ENCODE measurements around the gene CFAP54. TPM values are rescaled to one million over a fixed set of nuclear protein-coding genes. Genes with fewer than 3 reads are reported as not detected.
"Not testable (repeated sequence)": the region's sequence is repeated elsewhere in the genome, so short reads cannot be mapped to it uniquely, and the experiment has no call there.

CFAP54 gene
- total RNA-seq, 1 experiment from 2014 or later: 0.20 TPM

DNA sequence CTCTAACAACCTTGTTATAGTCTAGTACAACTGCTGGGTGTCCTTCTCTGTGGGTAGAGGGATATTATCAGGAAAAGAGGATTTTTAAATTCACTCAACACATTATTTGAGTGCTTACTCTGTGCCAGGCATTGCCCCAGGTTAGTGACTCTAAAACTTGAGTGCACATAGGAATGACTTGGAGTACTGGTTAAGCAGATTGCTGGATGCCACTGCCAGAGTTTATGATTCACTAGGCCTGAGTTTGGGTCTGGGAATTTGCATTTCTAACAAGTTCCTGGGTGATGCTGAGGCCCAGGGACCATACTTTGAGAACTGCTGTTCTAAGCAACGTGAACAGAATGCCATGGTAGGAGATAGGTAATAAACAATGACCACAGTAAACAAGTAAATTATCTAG is 96.6 kb downstream of the CFAP54 start:
- in situ Hi-C loops (cut with HindIII; ENCODE audit: low sequenced_read_pairs): no loop called here
- no peak for DNase-seq (ENCODE audit: low spot score)

DNA sequence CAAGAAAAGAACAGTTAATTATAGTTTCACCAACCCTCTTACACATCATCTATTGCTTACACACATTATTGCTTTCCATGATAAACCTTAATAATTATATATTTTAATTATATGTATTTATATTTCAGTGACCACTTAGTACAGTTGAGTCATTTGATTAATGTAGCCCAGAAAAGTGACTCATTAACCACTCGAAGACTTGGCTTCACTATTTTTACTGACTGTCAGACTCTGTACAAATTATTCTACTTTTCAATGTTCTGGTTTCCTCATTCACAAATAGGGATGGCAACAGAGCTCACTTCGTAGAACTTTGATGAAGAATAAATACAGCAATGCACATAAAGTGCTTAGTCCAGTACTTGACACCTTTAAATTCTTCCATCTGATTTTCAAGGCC is 98.3 kb downstream of the CFAP54 start:
- in situ Hi-C loops (cut with HindIII; ENCODE audit: low sequenced_read_pairs): no loop called here
- no peak for DNase-seq (ENCODE audit: low spot score)

- no peak for DNase-seq (ENCODE audit: low spot score)
- in situ Hi-C loops (cut with HindIII; ENCODE audit: low sequenced_read_pairs): no loop called here
Observed at GRCh38 chr12:96590970-96591369, 101.6 kb downstream of the CFAP54 start.

DNA sequence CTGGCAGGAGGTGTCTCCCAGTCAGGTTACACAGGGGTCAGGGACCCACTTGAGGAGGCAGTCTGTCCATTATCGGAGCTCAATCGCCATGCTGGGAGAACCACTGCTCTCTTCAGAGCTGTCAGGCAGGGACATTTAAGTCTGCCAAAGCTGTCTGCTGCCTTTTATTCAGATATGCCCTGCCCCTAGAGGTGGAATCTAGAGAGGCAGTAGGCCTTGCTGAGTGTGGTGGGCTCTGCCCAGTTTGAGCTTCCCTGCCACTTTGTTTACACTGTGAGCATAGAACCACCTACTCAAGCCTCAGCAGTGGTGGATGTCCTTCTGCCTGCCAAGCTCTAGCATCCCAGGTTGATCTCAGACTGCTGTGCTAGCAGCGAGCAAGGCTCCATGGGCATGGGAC is 115.0 kb downstream of the CFAP54 start:
- in situ Hi-C loops (cut with HindIII; ENCODE audit: low sequenced_read_pairs); DNase-seq (ENCODE audit: low spot score): not testable (repeated sequence)

DNA sequence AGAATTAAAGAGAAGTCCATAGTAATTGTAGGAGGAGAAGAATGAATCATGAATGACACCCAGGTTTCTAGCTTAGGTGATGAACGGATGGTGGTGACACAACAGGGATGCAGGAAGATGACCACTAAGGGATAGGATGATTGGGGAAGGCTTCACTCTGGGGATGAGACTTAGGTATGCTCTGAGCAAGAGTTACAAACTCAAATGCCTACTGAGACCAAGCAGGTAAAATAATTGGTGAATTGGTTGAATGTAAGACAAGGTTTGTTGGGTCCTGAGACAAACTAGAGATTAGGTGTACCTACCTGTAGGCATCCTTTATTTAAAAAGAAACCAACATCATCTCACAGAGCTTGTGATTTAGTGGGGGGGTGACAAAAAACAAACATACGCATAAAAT is 116.3 kb downstream of the CFAP54 start:
- in situ Hi-C loops (cut with HindIII; ENCODE audit: low sequenced_read_pairs): no loop called here

DNA sequence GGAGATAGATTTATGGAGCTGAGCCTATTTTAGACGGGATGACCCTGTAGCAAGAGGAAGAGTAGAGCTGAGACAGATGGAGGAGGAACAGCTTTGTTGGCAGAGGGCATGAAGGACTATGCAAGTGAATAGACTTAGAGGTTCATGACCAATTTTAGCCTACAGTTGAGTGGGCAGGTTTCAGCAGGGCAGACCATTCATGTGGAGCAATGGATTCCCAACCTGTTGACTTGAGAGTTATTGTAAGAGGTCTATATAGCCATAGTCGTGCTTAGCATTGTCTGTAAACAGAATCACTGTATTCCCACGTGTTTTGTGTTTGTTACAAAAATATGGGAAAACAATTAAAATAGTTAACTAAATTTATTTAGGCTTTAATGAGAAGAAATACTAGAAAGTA is 116.8 kb downstream of the CFAP54 start:
- no peak for DNase-seq (ENCODE audit: low spot score)

More for the DNA sequence above, 116.3 kb downstream of the CFAP54 start:
- no peak for DNase-seq (ENCODE audit: low spot score)

DNA sequence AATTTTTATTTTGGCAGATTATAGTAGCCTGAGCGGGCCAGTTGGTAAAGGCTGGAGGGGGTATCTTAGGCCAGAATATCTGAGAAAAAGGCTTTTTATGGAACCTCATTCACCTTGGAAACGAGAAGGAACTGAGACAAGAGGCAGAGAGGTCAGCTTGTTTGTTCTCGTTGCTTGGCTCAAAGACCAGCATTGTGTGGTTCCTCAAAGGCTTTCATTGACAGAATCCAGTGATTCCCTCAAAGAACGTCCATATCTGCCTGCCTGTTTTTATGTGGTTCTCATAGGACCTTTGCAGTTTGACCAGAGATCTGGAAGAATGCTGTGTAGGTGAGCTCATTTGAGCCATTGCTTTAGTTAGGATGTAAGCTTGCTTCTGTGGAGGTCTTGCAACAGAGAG is 117.3 kb downstream of the CFAP54 start:
- no peak for DNase-seq (ENCODE audit: low spot score)
- in situ Hi-C loops (cut with HindIII; ENCODE audit: low sequenced_read_pairs): no loop called here

More for the DNA sequence above, 116.8 kb downstream of the CFAP54 start:
- in situ Hi-C loops (cut with HindIII; ENCODE audit: low sequenced_read_pairs): no loop called here

DNA sequence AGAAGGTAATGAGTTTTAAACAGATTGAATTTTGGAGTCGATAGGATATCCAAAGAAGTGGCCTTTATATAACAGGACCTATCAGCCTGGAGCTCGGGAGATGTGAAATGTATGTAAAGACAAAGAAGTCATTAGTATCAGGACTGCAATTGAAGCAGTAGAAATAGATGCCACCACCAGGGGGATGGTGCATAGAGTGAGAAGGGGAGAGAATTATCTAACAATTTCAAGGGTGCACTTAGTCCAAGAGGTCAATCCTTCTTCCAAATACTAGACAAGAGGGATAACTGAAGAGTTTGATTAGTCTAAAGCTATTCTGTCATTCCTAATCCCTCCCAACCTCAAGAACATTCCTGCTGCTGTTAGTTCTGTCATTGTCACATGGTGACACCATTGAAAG is 127.8 kb downstream of the CFAP54 start:
- in situ Hi-C loops (cut with HindIII; ENCODE audit: low sequenced_read_pairs): no loop called here

GRCh38 chr12:96623155-96623554 is 133.8 kb downstream of the CFAP54 start:
- in situ Hi-C loops (cut with HindIII; ENCODE audit: low sequenced_read_pairs): no loop called here
- no peak for DNase-seq (ENCODE audit: low spot score)

More for the DNA sequence above, 127.8 kb downstream of the CFAP54 start:
- DNase-seq (ENCODE audit: low spot score): no peak

- in situ Hi-C loops (cut with HindIII; ENCODE audit: low sequenced_read_pairs): no loop called here
- no peak for DNase-seq (ENCODE audit: low spot score)
Observed at GRCh38 chr12:96623656-96624217, 134.4 kb downstream of the CFAP54 start.

DNA sequence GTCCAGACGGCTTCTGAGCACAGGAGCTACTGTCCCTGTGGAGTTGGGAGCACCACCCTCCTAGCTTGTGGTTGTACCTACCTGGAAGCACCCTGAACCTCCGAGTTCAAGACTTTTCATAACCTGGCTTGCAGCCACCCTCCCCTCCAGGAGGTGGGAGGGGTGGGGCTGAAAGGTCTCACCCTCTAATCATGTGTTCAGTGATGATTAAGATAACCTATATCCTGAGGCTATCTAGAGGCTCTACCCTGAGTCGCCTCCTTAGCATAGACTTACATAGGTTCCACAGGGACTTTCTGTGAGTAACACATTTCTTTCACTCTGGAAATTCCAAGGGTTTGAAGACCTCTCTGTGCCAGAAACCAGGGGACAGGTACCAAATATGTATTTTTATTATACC is 146.5 kb downstream of the CFAP54 start:
- in situ Hi-C loops (cut with HindIII; ENCODE audit: low sequenced_read_pairs): no loop called here
- DNase-seq (ENCODE audit: low spot score): no peak

DNA sequence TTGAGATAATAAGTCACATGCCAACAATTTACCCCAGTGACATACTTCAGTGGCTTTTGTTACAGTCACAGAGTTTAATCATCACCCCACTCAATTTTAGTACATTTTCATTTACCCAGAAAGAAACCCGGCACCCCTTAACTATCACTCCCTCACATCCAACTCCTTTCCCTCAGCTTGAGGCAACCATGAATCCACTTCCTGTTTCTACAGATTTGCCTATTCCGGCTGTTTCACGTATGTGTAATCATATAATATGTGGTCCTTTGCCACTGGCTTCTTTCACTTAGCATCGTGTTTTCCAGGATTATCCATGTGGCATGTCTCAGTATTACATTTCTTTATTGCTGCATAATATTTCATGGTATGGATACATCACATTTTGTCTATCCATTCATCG is 147.5 kb downstream of the CFAP54 start:
- in situ Hi-C loops (cut with HindIII; ENCODE audit: low sequenced_read_pairs): no loop called here
- no peak for DNase-seq (ENCODE audit: low spot score)

GRCh38 chr12:96648923-96649322 is 159.5 kb downstream of the CFAP54 start:
- DNase-seq (ENCODE audit: low spot score): no peak
- in situ Hi-C loops (cut with HindIII; ENCODE audit: low sequenced_read_pairs): no loop called here

DNA sequence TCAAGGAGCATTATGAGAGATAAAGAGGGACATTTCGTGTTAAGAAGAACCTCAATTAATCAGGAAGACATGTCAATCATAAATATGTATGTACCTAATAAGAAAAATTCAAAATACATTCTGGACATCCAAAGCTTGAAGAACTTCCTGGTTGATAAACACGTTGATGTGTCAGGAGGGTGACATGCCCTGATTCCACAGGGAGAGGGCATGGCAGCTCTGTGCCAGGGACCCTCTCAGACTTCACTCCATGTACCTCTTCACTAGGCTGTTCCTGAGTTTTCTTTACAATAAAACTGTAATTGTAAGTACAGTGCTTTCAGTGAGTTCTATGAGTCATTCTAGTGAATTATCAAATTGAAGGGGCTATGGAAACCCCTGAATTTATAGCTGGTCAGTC is 163.5 kb downstream of the CFAP54 start:
- no peak for DNase-seq (ENCODE audit: low spot score)

GRCh38 chr12:96658075-96658474 is 168.7 kb downstream of the CFAP54 start:
- no peak for DNase-seq (ENCODE audit: low spot score)
- in situ Hi-C loops (cut with HindIII; ENCODE audit: low sequenced_read_pairs): no loop called here

More for the DNA sequence above, 163.5 kb downstream of the CFAP54 start:
- in situ Hi-C loops (cut with HindIII; ENCODE audit: low sequenced_read_pairs): no loop called here

GRCh38 chr12:96669786-96670185 is 180.4 kb downstream of the CFAP54 start:
- no peak for DNase-seq (ENCODE audit: low spot score)
- in situ Hi-C loops (cut with HindIII; ENCODE audit: low sequenced_read_pairs): no loop called here

GRCh38 chr12:96670334-96670899 is 181.0 kb downstream of the CFAP54 start:
- no peak for DNase-seq (ENCODE audit: low spot score)
- in situ Hi-C loops (cut with HindIII; ENCODE audit: low sequenced_read_pairs): no loop called here

GRCh38 chr12:96675519-96675918 is 186.1 kb downstream of the CFAP54 start:
- in situ Hi-C loops (cut with HindIII; ENCODE audit: low sequenced_read_pairs); DNase-seq (ENCODE audit: low spot score): not testable (repeated sequence)

GRCh38 chr12:96677363-96677762 is 188.0 kb downstream of the CFAP54 start:
- in situ Hi-C loops (cut with HindIII; ENCODE audit: low sequenced_read_pairs): no loop called here
- no peak for DNase-seq (ENCODE audit: low spot score)

DNA sequence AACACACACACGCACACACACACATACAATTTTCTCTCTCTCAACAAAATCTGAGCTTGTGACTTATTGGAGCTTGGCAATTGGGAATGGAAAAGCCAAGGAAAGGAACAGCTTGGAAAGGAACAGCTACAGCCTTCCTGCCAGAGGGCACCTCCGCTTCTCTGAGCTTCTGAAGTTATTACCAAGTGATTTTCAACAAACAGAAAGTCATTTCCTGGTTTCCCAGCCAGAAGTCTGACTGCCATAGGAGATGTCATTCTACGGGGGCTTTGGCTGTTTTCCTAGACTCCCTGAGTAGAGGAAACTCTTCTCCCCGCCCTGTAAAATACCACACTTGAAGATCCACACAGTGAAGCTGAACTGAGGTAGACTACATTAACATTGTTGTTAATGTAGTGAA is 198.3 kb downstream of the CFAP54 start:
- DNase-seq (ENCODE audit: low spot score): no peak
- in situ Hi-C loops (cut with HindIII; ENCODE audit: low sequenced_read_pairs): no loop called here

- in situ Hi-C loops (cut with HindIII; ENCODE audit: low sequenced_read_pairs): no loop called here
- DNase-seq (ENCODE audit: low spot score): no peak
Observed at GRCh38 chr12:96698521-96698920, 209.1 kb downstream of the CFAP54 start.

All from G401 (cell line).